GM10248 (cell line): ENCODE measurements around the gene ANXA2.

Source experiments
- CTCF ChIA-PET: fragments of 300-600 bp; sonication (Branson Sonifier 250); formaldehyde crosslinking; extraction: SDS; loops from one replicate; lab custom pipeline; 2021; ENCODE audit warnings: antibody characterized with exemption; lab: Yijun Ruan, JAX
- POLR2A ChIA-PET: fragments of 350-650 bp; sonication (Branson Sonifier 250); formaldehyde crosslinking; extraction: SDS; loops from one replicate; lab custom pipeline; 2020; ENCODE audit warnings: antibody characterized with exemption; lab: Yijun Ruan, JAX
- DNase-seq: peaks from one replicate; pipeline ENCODE4 v3.0.0; 2012; ENCODE audit errors: extremely low spot score
- CTCF ChIP-seq: IDR thresholded peaks from 2 replicates; pipeline ENCODE4 v1.5.1; 2012; ENCODE audit warnings: mild to moderate bottlenecking, low read depth; ENCODE audit errors: extremely low read depth, missing control alignments, control extremely low read depth

ANXA2 gene

GRCh38 chr15:60420203-60420716 is 22.5 kb upstream of the ANXA2 start:
- CTCF ChIA-PET, result interaction anchor here (1.0 to 2.6 kb wide), 5 partner anchors 9 to 100 kb away, joined by 3 to 8 read pairs (median 4); no protein-coding TSS in a partner anchor
- TF ChIP-seq CTCF, result no peak
- POLR2A ChIA-PET, result no interaction called here

GRCh38 chr15:60419753-60420152 is 22.0 kb upstream of the ANXA2 start:
- CTCF ChIA-PET, result interaction anchor here (1.2 to 2.6 kb wide), 4 partner anchors 8 to 19 kb away, joined by 3 to 8 read pairs (median 4); no protein-coding TSS in a partner anchor
- TF ChIP-seq CTCF, result no peak
- POLR2A ChIA-PET, result no interaction called here
- no peak for DNase-seq

More at GRCh38 chr15:60420203-60420716, 22.5 kb upstream of the ANXA2 start:
- no peak for DNase-seq

- no peak for TF ChIP-seq CTCF
- ChIA-PET CTCF (interaction anchor here (1.0 to 1.1 kb wide), 2 partner anchors 10 to 13 kb away, joined by 3 to 4 read pairs; no protein-coding TSS in a partner anchor), POLR2A (no interaction called here)
- no peak for DNase-seq
Measured at GRCh38 chr15:60418096-60418495, 20.3 kb upstream of the ANXA2 start.

- DNase-seq, result no peak
- no peak for TF ChIP-seq CTCF
- CTCF ChIA-PET, result no interaction called here
- POLR2A ChIA-PET, result no interaction called here
Measured at GRCh38 chr15:60417112-60417511, 19.3 kb upstream of the ANXA2 start.

GRCh38 chr15:60416484-60416883 is 18.7 kb upstream of the ANXA2 start:
- ChIA-PET CTCF (no interaction called here), POLR2A (no interaction called here)
- no peak for DNase-seq
- no peak for TF ChIP-seq CTCF

GRCh38 chr15:60414016-60414682 is 16.4 kb upstream of the ANXA2 start:
- ChIA-PET CTCF (interaction anchor here (1.3 to 1.4 kb wide), 2 partner anchors 16 to 29 kb away, joined by 3 to 4 read pairs; no protein-coding TSS in a partner anchor), POLR2A (no interaction called here)
- DNase-seq, result no peak
- TF ChIP-seq CTCF, result no peak
